ENCODE results near the gene TBC1D22A.

- TF ChIP-seq CTCF (IDR thresholded peaks at IDR 0.05) (no peak), POLR2A (IDR thresholded peaks at IDR 0.05) (no peak)
These were observed 186.1 kb downstream of the TBC1D22A start for GRCh38 chr22:46948411-46949144.
